GM21528 (cell line): Measurements from ENCODE around the gene DHTKD1.
"Not testable (repeated sequence)": the region's sequence is repeated elsewhere in the genome, so short reads cannot be mapped to it uniquely, and the experiment has no call there.

Experiments
- ATAC-seq: cut with Tn5 transposase; IDR thresholded peaks from one replicate; pipeline ENCODE4 v1.9.1; 2021; ENCODE audit warnings: mild to moderate bottlenecking, moderate library complexity; ENCODE audit not compliant: unreplicated experiment, low FRiP score

The DHTKD1 gene

GRCh38 chr10:12140038-12140437, 71.3 kb downstream of the DHTKD1 start:
- ATAC-seq = no peak

DNA sequence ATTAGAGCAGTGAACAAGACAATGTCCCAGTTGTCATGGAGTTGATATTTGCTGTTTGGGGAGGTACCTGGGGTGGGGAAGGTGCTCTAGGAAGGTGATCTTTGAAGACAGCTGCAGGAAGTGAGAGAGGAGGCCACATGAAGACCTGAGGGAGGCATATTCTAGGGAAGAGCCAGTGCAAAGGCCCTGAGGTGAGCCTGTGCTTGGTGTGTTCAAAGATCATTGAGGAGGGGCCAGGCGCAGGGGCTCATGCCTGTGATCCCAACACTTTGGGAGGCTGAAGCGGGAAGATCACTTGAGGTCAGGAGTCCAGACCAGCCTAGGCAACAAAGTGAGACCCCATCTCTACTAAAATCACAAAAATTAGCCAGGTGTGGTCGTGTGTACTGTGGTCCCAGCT, 75.8 kb downstream of the DHTKD1 start:
- no peak for ATAC-seq

GRCh38 chr10:12150163-12150562, 81.4 kb downstream of the DHTKD1 start:
- ATAC-seq = no peak

GRCh38 chr10:12154516-12154915, 85.8 kb downstream of the DHTKD1 start:
- no peak for ATAC-seq

DNA sequence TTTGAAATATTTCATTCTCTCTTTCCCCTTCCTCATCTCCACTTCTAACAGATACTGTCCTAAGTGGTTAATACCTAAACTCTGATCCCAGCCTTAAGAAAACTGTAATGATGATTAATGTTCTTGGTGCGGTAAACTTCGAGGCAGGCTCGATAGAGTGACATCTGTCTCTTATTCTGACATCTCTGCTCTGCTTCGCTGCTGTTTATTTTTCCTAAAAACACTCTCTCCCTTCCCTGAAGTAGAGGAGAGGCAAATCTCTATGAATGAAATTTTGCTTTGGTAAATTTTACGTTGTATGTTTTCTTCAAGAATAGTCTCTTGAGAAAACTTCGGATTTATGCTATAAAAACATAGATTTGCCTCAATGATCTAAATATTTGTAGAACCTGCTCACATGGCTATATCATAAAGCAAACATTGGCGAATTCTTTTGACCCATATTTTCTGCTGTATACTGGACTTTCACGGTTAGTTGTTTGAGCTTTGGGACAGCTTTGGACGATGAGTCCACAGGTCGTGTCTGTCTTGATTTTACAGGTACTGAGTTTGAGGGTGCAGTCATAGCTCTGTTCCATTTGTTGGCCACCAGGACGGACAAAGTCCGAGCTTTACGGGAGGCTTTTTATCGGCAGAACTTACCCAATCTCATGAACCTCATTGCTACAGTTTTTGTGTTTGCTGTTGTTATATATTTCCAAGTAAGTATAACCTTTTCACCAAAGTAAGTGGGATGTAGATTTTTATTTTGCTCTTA, 87.8 kb downstream of the DHTKD1 start:
- no peak for ATAC-seq

- ATAC-seq = no peak
Observed at GRCh38 chr10:12158111-12158510, 89.4 kb downstream of the DHTKD1 start.

DNA sequence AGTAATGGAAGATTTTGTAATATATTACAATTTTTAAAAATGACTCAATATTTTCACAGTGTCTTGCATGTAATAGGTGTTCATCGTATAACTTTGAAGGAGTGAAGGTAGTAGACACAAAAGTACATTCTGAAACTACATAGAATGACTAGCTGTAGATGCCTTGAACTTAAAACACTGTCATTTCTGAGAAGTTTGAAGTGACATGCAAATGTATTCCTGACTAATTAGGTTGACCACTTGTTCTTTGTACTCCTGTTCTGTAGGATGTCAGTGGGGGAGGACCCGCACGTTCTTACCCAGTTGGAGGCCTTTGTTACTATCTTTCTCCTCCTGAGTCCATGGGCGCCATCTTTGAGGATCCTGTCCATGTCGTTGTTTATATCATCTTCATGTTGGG, 91.9 kb downstream of the DHTKD1 start:
- no peak for ATAC-seq

DNA sequence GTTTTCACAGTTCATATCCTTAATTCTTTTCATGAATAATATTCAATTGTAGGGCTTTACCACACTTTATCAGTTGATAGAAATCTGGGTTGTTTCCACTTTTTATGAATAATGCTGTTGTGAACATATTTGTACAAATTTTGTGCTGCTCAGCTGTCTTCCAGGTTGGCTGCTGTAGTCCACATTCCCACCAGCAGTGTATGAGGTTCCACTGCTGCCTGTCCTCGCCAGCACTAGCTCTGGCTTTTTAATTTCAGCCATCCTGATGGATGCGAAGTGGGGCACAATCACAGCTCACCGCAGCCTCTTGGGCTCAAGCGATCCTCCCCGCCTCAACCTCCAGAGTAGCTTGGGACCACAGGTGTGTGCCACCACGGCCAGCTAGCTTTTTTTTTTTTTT, 94.2 kb downstream of the DHTKD1 start:
- ATAC-seq = no peak

DNA sequence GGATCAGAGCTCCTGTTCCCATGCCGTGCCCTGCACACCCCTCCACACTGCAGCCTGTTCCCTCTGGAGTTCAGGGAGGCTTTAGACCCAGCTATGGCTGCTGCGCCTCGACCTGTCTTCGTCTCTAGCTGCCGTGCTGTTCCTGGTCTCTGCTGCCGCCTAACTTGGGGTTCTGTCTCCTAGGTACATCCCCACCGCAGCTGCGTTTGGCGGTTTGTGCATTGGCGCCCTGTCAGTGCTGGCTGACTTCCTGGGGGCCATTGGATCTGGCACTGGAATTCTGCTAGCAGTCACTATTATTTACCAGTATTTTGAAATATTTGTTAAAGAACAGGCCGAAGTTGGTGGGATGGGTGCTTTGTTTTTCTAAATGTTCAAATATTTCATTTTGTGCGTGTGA, 95.3 kb downstream of the DHTKD1 start:
- no peak for ATAC-seq

DNA sequence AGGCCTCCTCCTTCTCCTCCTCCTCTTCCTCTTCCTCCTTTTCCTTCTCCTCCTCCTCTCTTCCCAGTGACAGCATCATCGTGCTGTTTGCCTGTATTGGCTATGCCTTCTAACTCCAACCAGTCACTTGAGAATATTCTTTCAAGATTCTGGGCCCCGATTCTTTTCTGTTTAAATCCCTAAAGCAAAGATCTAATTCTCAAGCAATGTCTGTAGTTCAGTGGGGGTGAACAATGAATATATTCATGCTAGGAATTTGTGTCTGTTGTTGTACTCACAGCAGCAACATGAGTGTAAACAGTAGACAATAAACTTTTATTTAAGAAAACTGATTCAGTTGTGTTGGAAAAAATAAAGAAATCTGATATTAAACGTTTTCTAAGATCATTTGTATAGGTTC, 96.3 kb downstream of the DHTKD1 start:
- no peak for ATAC-seq

GRCh38 chr10:12165999-12166775, 97.4 kb downstream of the DHTKD1 start:
- ATAC-seq = no peak

DNA sequence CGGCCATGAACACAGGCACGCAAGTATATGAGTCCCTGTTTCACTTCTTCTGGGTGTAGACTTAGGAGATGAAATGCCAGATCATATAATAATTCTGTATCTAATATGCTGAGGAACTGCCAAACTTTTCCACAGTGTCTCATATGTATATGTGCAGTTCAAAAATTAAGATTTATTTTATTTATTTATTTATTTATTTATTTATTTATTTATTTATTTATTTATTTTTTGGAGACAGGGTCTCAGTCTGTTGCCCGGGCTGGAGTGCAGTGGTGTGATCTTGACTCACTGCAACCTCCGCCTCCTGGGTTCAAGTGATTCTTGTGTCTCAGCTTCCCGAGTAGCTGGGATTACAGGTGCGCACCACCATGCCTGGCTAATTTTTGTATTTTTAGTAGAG, 102.8 kb downstream of the DHTKD1 start:
- not testable (repeated sequence) for ATAC-seq
